Vagina (tissue), 2 donors: ENCODE measurements around the gene POLD1. TPM values are rescaled to one million over a fixed set of nuclear protein-coding genes. Genes with fewer than 3 reads are reported as not detected.
A peak's percentile ranks its signal among the peaks of the same experiment; 100 is the strongest.

Experiments used
- DNase-seq, 2 donors: peaks; one replicate each; pipeline ENCODE4 v3.0.0-alpha.2; 2017; ENCODE audit errors: extremely low spot score in 2 of 2
- H3K27ac ChIP-seq: fragments of 200-600 bp; sonication (generic); one replicate; pipeline ENCODE4 v1.5.1; 2019
- H3K27me3 ChIP-seq: fragments of 200-600 bp; sonication (generic); one replicate; pipeline ENCODE4 v1.5.1; 2019
- H3K36me3 ChIP-seq, 2 donors: fragments of 200-600 bp; sonication (generic); one replicate each; pipeline ENCODE4 v1.5.1; 2017 to 2019
- H3K4me1 ChIP-seq: fragments of 200-600 bp; sonication (generic); one replicate; pipeline ENCODE4 v1.5.1; 2019
- H3K4me3 ChIP-seq, 2 donors: fragments of 200-600 bp; sonication (generic); 1 replicate in 1 of 2; 2 replicates in 1 of 2; pipeline ENCODE4 v1.5.1; 2016 to 2019
- H3K9me3 ChIP-seq: fragments of 200-600 bp; sonication (generic); one replicate; pipeline ENCODE4 v1.5.1; 2019
- CTCF ChIP-seq, 3 experiments: fragments of 450-650 bp in 2 of 3; fragments of 200-600 bp in 1 of 3; sonication (generic) in 1 of 3; IDR thresholded peaks; one replicate each; pipeline ENCODE4 v1.5.1; 2017 to 2019; ENCODE audit warnings: antibody characterized with exemption in 3 of 3, mild to moderate bottlenecking in 2 of 3, moderate library complexity in 2 of 3
- POLR2A ChIP-seq, 2 donors: fragments of 450-650 bp; IDR thresholded peaks; one replicate each; pipeline ENCODE4 v1.6.1; 2017; ENCODE audit warnings: antibody characterized with exemption in 2 of 2, mild to moderate bottlenecking in 2 of 2, moderate library complexity in 2 of 2
- POLR2AphosphoS5 ChIP-seq, 2 donors: sonication (generic); formaldehyde crosslinking; IDR thresholded peaks; one replicate each; pipeline ENCODE4 v1.9.0; 2017; ENCODE audit warnings: antibody characterized with exemption in 2 of 2, mild to moderate bottlenecking in 2 of 2, low read depth in 1 of 2; ENCODE audit not compliant: insufficient read depth in 1 of 2
- intact Hi-C: fragments of 100-400 bp; cut with DNase I; formaldehyde crosslinking; loops from one replicate; pipeline ENCODE4 v1.15.1; 2023
- total RNA-seq: library from RNA; depleted of rRNA; stranded (reverse); fragments of >200 nt; gene quantifications from one replicate; pipeline ENCODE4 v1.2.3, GENCODE V29; 2016

POLD1 gene
- total RNA-seq, 1 donor from 2014 or later = 16.7 TPM

GRCh38 chr19:50422397-50423278 lies 38.5 kb downstream of the POLD1 start:
- peaks cover 6% of the 10 kb centered on the region for H3K4me1 ChIP-seq
- intact Hi-C loops = no loop called here
- H3K36me3 ChIP-seq = no peaks in the 10 kb centered on the region
- no peak overlapping the region for H3K27ac ChIP-seq
- no peak for DNase-seq
- H3K9me3 ChIP-seq = no peaks in the 10 kb centered on the region
- H3K4me3 ChIP-seq = no peak overlapping the region
- no peaks in the 10 kb centered on the region for H3K27me3 ChIP-seq
- TF ChIP-seq CTCF (IDR thresholded peaks at IDR 0.05) (no peak), POLR2AphosphoS5 (IDR thresholded peaks at IDR 0.05; ENCODE audit: insufficient read depth in 1 of 2, low read depth in 1 of 2) (no peak), POLR2A (IDR thresholded peaks at IDR 0.05) (no peak)

GRCh38 chr19:50423279-50424113 lies 39.3 kb downstream of the POLD1 start:
- Histone ChIP-seq H3K27ac (no peak overlapping the region), H3K4me1 (peaks cover 5% of the 10 kb centered on the region), H3K27me3 (no peaks in the 10 kb centered on the region), H3K4me3 (no peak overlapping the region), H3K9me3 (no peaks in the 10 kb centered on the region), H3K36me3 (no peaks in the 10 kb centered on the region)
- intact Hi-C loops = no loop called here
- no peak for DNase-seq
- TF ChIP-seq POLR2A (IDR thresholded peaks at IDR 0.05) = no peak
- no peak for TF ChIP-seq CTCF (IDR thresholded peaks at IDR 0.05)
- TF ChIP-seq POLR2AphosphoS5 (IDR thresholded peaks at IDR 0.05; ENCODE audit: insufficient read depth in 1 of 2, low read depth in 1 of 2) = no peak

- TF ChIP-seq POLR2A (IDR thresholded peaks at IDR 0.05) (no peak), POLR2AphosphoS5 (IDR thresholded peaks at IDR 0.05; ENCODE audit: insufficient read depth in 1 of 2, low read depth in 1 of 2) (no peak)
- H3K27me3 ChIP-seq = no peaks in the 10 kb centered on the region
- H3K9me3 ChIP-seq = no peaks in the 10 kb centered on the region
- intact Hi-C loops = no loop called here
- no peak for DNase-seq
- H3K4me1 ChIP-seq = no peaks in the 10 kb centered on the region
- no peaks in the 10 kb centered on the region for H3K36me3 ChIP-seq
- no peak overlapping the region for H3K27ac ChIP-seq
- no peak overlapping the region for H3K4me3 ChIP-seq
Measured at GRCh38 chr19:50425581-50425980, 41.4 kb downstream of the POLD1 start.

- Histone ChIP-seq H3K27ac (no peak overlapping the region), H3K4me1 (peaks cover 7% of the 10 kb centered on the region), H3K4me3 (peak overlapping the region; percentile 9 to 25), H3K36me3 (no peaks in the 10 kb centered on the region), H3K9me3 (no peaks in the 10 kb centered on the region), H3K27me3 (no peaks in the 10 kb centered on the region)
- intact Hi-C loops = no loop called here
- no peak for DNase-seq
- TF ChIP-seq CTCF (IDR thresholded peaks at IDR 0.05) (no peak), POLR2AphosphoS5 (IDR thresholded peaks at IDR 0.05; ENCODE audit: insufficient read depth in 1 of 2, low read depth in 1 of 2) (no peak), POLR2A (IDR thresholded peaks at IDR 0.05) (no peak)
Measured at GRCh38 chr19:50427318-50427925, 43.3 kb downstream of the POLD1 start.

GRCh38 chr19:50427997-50428425 lies 43.9 kb downstream of the POLD1 start:
- TF ChIP-seq POLR2AphosphoS5 (IDR thresholded peaks at IDR 0.05; ENCODE audit: insufficient read depth in 1 of 2, low read depth in 1 of 2) = peak in 1 of 2 donors; percentile 62
- TF ChIP-seq CTCF (IDR thresholded peaks at IDR 0.05) = no peak
- peak in 1 of 2 donors; percentile 25 for TF ChIP-seq POLR2A (IDR thresholded peaks at IDR 0.05)
- Histone ChIP-seq H3K36me3 (no peaks in the 10 kb centered on the region), H3K27me3 (no peaks in the 10 kb centered on the region), H3K4me3 (peak overlapping the region; percentile 9 to 25), H3K27ac (no peak overlapping the region), H3K9me3 (no peaks in the 10 kb centered on the region), H3K4me1 (peaks cover 11% of the 10 kb centered on the region)
- peak in 1 of 2 donors; percentile 93 for DNase-seq
- intact Hi-C loops = no loop called here
